ENCODE results near the gene CACNB2. TPM values are rescaled to one million over a fixed set of nuclear protein-coding genes. Genes with fewer than 3 reads are reported as not detected.

The CACNB2 gene
- total RNA-seq, 1 experiment from 2014 or later = 3.2 TPM

DNA sequence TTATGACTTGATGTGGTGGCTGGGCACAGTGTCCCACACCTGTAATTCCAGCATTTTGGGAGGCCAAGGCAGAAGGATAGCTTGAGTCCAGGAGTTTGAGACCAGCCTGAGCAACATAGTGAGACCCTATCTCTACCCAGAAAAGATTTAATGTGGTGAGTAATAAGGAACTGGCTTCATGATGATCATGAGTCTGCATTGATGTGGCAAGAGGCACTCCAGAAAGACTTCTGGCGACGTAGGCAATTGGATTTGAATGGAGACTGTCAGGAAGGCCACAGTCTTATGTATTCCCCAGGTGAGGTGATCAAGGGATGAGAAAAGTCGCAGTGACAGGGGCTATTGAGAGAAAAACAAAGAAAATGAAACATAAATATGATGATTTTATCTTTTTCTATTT is 138.0 kb downstream of the CACNB2 start (continued):
- TF ChIP-seq, protein P1, sequence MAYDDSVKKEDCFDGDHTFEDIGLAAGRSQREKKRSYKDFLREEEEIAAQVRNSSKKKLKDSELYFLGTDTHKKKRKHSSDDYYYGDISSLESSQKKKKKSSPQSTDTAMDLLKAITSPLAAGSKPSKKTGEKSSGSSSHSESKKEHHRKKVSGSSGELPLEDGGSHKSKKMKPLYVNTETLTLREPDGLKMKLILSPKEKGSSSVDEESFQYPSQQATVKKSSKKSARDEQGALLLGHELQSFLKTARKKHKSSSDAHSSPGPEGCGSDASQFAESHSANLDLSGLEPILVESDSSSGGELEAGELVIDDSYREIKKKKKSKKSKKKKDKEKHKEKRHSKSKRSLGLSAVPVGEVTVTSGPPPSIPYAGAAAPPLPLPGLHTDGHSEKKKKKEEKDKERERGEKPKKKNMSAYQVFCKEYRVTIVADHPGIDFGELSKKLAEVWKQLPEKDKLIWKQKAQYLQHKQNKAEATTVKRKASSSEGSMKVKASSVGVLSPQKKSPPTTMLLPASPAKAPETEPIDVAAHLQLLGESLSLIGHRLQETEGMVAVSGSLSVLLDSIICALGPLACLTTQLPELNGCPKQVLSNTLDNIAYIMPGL (CRISPR knock-in tag; IDR thresholded peaks at IDR 0.05) = no peak
- no peak for TF ChIP-seq JUN (CRISPR knock-in tag; IDR thresholded peaks at IDR 0.05)
- TF ChIP-seq USF1 (CRISPR knock-in tag; IDR thresholded peaks at IDR 0.05) = no peak
- TF ChIP-seq AR (CRISPR knock-in tag; IDR thresholded peaks at IDR 0.05) = no peak
- TF ChIP-seq, protein P2, sequence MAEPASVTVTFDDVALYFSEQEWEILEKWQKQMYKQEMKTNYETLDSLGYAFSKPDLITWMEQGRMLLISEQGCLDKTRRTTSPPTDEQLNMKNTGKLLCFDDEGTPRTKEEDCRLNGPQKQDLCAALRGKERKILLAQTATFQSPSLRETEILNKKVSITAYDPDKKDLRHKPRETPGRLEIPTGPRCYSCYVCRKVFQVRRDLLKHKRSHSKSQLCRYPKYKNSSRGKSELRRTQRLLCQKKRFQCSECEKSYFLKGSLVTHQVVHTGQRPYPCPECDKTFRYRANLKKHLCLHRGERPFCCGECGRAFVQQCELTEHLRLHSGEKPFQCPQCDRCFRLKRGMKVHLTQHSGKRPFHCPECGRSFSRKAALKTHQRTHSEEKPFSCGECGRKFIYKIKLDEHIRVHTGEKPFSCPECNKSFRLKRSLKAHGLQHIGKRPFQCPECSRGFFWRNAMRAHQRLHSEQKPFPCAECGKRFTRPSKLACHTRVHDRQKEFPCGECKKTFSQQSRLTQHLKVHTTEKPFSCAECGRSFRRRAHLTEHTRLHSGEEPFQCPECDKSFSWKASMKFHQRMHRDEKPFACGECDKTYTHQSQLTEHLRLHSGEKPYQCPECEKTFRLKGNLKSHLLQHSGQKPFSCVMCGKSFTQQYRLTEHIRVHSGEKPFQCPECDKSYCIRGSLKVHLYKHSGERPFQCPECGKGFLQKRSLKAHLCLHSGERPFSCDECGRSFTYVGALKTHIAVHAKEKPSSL (CRISPR knock-in tag; conservative IDR thresholded peaks at IDR 0.05) = no peak
- TF ChIP-seq ZNF512 (CRISPR knock-in tag; IDR thresholded peaks at IDR 0.05; ENCODE audit: borderline replicate concordance) = no peak
- TF ChIP-seq, protein P3, sequence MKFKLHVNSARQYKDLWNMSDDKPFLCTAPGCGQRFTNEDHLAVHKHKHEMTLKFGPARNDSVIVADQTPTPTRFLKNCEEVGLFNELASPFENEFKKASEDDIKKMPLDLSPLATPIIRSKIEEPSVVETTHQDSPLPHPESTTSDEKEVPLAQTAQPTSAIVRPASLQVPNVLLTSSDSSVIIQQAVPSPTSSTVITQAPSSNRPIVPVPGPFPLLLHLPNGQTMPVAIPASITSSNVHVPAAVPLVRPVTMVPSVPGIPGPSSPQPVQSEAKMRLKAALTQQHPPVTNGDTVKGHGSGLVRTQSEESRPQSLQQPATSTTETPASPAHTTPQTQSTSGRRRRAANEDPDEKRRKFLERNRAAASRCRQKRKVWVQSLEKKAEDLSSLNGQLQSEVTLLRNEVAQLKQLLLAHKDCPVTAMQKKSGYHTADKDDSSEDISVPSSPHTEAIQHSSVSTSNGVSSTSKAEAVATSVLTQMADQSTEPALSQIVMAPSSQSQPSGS (CRISPR knock-in tag; IDR thresholded peaks at IDR 0.05; ENCODE audit: borderline replicate concordance, low read depth) = no peak
- no peak for TF ChIP-seq ZBTB21 (CRISPR knock-in tag; IDR thresholded peaks at IDR 0.05; ENCODE audit: borderline replicate concordance)

DNA sequence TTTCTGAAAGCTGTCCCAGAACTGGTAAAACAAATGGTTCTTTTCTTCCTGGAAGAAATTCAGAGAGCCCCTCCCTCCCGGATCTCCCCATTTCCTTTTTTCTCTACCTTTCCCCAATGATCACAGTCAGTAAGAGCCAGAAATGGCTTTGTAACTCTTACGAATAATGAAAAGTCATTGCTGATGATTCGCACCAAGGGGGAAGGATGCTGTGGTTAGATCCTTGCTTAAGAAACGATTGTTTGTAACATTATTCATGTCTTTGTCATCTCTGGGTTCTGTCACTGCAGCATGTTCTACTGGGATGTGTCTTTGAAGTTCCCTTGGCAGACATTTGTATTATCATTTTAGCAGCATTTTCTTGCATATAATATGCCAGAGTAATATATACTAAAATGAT is 138.9 kb downstream of the CACNB2 start:
- Mint-ChIP-seq H3K4me3 (no peak overlapping the region), H3K36me3 (no peaks in the 10 kb centered on the region), H3K4me1 (peaks cover 3% of the 10 kb centered on the region; the same call in 1 of the 2 replicates), H3K27ac (no peak overlapping the region), H3K27me3 (ENCODE audit: low read depth) (no peaks in the 10 kb centered on the region), H3K9me3 (no peaks in the 10 kb centered on the region; the same call in 1 of the 2 replicates)
- POLR2A ChIA-PET = no interaction called here
- DNase-seq (ENCODE audit: low spot score) (no peak), ATAC-seq (no peak)
- TF ChIP-seq, protein P1 (CRISPR knock-in tag; IDR thresholded peaks at IDR 0.05) = no peak
- TF ChIP-seq ZNF671 (CRISPR knock-in tag; IDR thresholded peaks at IDR 0.05) (no peak), EMX1 (CRISPR knock-in tag; IDR thresholded peaks at IDR 0.05) (no peak), ZNF219 (CRISPR knock-in tag; IDR thresholded peaks at IDR 0.05; ENCODE audit: borderline replicate concordance) (no peak), ZNF263 (CRISPR knock-in tag; IDR thresholded peaks at IDR 0.05; ENCODE audit: low read depth) (no peak)
- CTCF ChIA-PET = no interaction called here
